HG02763 (cell line): ENCODE data around the gene EZR.

ENCODE experiments used
- ATAC-seq: cut with Tn5 transposase; IDR thresholded peaks from one replicate; pipeline ENCODE4 v1.9.1; 2021; ENCODE audit warnings: mild to moderate bottlenecking, moderate library complexity; ENCODE audit not compliant: unreplicated experiment

EZR gene

DNA sequence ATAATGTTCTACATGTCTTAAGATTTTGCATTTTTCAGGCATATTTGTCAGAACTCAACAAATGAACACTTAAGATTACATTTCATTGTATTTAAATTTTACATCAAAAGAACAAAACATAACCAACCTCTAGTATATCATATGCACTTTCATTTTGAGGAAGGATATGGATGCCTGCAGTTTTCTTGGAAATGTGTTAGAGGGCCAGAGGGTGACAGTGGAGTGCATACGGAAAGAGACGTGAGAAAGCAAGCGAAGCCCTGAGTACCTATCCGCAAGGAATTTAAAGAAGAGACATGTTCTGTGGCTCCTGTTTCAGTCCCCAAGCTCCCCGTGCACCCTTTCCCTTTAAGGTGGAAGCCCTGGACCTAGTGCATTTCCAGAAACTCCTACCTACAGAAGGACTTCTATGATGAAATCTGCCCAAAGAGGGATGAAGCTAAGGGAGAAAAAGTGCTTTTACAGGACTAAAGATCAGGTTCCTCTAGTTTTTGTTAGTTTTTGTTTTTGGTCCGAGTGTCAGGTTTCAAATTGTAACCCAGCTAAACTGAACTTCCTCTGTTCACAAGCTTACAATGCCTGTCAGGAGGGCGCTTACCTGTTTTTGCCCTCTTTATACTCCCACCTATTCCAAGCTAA is 38.8 kb downstream of the EZR start:
- no peak for ATAC-seq

DNA sequence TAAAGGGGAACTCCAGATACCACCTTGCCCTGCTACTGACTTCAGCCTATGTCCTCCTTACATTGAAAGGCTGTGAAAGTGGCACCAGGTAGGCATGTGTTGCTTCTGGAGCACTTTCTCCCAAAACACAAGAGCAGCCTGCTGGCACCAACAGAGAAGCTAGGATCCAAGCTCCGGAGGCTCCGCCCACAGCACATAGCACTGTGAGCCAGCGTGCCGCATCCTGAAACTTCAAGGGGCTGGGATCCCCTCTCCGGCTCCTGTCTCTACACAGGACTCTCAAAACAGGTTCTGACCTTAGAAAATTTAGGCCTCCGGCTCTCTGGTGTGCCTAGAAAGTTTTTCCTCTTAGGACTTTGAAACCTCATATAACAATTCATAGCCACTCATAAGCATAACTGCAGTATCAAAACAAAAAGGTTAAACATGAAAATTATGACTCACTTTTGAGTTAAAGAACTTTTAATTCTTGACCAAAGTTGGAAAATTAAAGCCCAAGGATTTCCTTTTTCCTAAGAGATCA is 41.1 kb downstream of the EZR start:
- ATAC-seq, result no peak

DNA sequence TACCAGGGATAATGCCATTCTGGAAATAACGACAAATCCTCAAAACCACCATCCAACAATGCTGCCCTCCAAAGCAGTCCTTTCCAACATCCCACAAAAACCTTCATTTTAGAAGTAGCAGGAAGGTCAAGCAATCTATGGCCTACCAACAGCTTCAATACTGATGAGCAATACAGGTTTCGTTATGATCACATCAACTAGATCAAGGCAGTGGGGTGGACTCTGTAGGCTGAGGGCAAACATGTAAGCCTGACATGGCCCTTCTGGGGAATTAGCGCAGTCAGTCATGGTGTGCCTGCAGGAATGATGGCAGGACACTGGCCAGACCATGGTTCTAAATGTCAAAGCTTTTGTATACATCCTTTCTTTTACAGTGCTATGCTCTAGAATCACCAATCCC is 41.7 kb downstream of the EZR start:
- ATAC-seq, result no peak

DNA sequence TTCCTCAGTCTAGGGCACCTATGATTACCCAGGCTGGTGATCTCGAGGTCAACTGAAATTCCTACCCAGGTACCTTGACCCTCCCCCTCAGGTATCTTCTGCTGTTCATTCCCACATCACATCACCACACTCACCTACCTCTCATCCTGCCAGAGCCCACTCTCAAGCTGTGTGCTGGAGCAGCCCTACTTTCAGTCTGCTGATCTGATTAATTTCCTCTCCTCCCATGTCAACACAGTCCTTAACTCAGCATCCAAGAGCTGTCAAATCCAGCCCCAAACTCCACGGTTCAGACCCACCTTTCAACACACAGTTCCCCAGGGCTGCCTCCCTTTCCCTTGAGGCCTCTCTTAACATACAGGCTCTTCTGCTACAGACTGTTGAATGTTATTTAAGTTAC is 42.4 kb downstream of the EZR start:
- no peak for ATAC-seq

DNA sequence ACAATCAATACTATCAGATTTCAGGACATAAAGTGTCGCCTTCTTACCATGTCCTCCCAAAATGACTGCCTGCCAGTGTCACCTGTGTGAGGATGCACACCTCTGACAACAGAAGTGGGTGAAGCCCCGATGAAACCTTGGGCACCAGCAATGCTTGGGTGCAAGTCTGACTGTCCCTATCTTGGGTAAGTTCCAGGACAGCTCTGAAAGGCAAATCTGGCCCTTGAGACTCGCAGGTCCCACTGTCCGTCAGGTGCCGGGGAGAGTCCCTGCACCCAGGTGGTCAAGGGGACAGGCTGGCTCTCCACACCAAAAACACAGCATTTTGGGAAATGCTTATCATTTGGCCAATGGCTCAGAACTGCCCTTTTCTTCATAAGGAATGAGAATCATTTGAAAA is 43.3 kb downstream of the EZR start:
- ATAC-seq, result no peak

DNA sequence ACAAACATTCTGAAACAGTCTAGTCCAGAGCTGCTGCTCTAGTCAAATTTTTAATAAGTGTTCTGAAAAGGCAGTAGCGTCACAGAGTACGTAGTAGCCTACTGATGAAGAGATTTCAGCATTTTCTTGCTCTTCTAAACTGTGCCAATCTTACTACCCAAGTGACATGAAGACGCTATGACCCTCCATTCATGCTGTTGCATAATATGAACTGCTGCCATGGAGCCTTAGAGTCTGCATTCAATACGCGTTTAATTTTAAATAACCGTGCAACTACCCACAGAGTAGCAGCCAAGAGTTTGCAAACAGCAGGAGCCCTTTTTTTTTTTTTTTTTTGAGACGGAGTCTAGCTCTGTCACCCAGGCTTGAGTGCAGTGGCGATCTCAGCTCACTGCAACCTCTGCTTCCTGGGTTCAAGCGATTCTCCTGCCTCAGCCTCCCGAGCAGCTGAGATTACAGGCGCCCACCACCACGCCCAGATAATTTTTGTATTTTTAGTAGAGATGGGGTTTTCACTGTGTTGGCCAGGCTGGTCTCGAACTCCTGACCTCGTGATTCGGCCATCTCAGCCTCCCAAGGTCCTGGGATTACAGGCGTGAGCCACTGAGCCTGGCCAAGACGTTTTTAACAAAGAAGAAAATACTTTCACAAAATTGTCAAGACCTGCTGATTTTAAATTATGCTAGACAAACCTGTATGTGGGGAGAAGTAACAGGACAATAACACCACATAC is 44.3 kb downstream of the EZR start:
- ATAC-seq, result no peak

DNA sequence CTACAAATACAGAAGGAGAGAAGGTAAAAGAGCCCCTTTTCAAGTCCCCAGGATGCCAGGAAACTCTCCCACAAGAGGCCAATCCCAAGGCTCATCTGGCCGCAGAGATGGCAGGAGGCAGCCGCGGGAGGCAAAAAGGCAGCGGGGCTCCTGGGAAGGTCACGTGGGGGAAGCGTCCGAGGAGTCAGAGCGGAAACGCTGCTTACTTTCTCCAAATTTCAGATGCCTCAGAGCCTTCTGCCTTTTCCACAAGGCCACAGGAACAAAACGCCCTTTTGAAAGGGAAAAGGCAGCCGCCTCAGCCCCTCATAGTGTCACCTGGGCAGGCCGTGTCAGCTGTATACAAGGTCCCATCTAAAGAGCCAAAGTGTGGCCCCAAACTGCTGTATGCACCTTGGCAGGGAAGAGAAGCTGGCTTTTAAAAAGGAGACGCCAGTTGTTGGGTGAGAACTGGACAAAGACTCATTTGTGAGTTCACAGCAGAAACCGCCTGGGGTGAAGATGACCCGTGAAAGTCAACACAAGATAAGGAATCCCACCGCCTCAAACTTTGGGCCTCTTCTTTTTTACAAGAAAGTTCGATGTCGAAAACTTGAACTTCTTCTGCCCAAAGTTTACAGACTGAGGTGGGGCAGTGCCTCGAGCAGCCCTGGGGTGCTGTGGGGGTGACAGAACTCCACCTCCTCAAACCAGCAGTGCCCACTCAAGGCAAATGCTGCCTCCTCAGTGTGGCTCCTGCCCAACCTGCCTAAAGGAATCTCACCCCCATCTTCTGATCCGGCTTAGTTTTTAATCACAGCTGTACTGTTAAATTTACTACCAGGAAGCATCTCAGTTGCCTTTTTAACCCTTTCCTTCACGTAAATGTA is 45.4 kb downstream of the EZR start:
- no peak for ATAC-seq

DNA sequence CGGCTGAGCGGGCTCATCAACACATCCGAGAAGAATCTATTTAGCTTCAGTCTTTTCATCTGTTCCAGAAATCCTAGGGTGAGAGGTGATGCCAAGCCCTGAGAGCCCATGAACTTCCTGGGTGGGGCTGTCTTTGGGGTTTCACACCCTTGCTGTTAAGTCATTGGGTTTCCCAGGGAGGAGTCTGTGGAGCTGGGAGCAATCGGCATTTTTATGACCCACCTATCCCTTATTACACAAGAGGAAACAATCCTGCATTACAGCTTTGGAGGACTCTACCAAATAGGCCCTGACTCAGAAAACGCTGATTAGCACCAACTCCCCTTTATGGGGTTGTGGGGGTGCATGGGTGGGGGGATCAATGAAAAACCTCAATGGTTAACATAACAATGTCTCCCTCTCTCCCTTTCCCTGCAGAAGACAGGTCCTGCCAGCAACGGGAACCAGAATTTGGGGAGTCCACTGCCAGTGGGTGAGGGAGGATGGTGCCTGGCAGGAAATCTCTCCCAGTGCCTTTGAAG is 46.3 kb downstream of the EZR start:
- no peak for ATAC-seq

DNA sequence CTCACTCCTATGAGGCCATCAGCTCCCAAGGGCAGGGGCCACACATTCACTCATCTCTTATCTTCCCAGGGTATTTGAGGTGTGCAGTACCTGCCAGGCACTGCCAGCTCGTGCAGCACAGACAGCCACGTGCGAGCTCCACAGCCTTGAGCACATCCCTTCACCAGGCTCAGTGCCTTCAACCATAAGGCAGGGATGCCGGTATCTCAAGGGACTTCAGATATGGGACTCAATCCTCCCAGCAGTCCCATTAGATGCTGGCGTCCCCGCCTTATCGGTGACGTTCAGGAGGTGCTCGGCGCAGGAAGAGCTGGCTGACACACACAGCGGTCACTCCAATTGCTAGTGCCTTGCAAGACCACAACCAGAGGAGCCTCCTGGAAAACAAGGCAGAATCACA is 47.0 kb downstream of the EZR start:
- no peak for ATAC-seq

DNA sequence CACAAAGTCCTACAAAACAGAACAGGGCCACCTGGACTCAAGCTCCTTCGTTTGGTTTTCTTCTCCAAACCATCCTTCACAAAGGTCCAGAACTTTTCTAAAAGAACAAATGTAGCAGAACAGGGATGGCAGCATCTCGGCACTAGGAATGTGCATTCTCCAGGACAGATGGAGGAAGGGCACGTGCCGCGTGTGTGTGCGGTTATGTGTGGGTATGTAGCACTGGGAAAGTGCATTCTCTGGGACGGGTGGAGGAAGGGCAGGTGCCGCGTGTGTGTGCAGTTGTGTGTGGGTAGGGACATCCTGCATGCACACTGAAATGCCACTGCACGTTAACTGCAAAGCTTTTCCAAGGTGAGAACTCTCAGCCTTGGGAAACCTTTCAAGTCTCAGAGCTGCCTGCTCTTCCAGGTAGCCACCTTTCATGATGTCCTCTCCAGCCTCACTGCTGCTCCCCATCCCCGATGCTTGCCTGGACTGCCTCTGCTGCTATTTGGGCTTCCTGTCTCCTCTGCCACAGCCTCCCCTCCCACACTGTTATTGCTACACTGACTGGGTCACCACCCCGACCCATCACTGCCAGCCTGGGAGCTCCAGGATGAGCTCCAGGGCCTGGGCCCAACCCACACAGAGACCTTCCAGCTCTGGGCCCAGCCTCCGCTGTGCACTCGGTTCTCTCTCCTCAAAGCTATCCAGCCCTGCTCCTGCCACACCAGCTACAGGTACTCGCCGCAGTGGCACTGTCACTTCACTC is 47.6 kb downstream of the EZR start:
- no peak for ATAC-seq

DNA sequence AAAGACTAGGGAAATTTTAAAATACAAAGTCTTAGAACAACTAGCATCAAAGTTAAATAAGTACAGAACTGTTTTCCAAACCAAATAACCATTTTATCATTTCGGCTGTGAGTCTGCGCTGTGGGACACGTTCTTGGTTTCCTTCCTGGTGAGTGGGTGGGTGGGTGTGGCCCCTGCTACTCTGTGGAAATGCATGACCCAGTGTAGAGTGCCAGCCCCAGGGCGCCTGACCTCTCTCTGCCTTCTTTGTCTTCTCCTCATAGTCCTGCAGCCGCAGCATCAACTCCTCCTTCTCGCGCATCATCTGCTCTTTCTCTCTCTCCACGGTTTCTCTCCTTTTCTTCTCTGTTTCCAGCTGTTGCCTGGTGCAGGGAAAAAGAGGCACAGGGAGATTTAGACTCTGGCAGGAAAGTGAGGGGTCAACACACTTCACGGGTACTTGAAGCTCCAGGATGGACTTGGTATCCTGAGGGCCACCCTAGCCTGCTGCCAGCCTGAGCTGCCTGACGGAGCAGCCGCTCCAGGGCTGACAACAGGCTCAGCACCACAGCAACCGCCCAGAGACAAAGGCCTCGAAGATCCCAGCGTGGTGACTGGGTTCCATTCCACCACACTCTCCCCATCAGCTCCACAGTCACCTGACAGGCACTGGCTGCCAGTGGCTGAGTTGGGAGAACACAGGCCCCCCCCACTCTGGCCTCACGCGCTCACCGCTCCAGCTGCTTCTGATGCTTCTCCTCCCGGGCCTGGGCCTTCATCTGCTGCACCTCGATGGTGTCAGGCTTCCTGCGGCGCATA is 48.4 kb downstream of the EZR start:
- ATAC-seq, result no peak

DNA sequence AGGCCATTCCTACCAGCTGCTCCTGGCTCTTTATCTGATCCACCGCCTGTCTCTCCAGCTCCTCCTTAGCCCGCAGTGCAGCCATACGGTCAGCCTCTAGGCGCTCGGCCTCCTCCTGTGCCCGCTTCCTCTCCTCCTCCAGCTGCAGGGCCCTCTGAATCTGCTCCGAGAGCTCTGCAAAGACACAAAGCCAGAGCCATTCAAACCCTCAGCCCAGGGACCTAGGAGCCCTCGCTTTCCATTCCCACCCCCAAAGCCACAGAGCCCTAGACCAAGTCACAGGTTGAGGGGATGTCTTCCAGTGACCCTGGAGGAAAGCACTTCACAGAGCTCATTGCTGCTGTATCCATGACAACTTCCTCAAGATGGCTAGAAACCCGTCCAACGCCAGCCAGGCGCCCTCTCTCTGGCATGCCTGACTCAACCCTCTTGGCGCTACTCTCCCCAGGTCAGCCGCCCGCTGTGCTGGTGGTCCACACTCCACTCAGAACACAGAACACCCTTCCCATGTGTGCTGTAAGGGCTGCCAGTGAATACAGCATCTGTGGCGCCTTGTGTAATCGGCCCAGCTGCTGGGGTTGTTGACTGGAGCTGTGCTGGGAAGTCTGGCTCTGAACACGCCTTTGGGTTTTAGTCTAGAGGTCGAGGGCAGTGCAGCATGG is 49.3 kb downstream of the EZR start:
- no peak for ATAC-seq

DNA sequence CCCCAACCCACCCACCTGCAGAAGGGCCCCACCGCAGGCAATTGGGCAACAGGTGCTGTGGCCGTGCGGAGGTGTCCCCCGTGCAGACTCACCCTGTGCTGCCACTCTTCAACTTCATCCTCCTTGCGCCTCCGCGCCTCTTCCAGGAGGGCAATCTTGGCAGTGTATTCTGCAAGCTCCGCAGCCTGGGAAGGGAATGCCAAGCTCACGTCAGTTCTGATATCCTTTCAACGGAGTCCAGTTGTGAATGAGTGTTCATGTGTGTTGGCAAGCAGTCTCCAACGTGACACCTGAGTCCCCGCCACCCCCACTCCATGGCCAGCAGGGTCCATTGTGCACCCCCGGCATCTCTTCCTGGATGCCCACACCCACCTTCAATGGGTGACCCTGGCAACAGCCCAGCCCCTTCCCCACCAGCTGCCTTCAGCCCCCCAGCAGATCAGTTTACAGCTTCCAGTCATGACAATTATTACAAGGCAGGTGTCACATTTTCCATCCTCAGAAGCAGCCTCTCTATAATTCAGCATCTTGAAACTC is 49.9 kb downstream of the EZR start:
- no peak for ATAC-seq

DNA sequence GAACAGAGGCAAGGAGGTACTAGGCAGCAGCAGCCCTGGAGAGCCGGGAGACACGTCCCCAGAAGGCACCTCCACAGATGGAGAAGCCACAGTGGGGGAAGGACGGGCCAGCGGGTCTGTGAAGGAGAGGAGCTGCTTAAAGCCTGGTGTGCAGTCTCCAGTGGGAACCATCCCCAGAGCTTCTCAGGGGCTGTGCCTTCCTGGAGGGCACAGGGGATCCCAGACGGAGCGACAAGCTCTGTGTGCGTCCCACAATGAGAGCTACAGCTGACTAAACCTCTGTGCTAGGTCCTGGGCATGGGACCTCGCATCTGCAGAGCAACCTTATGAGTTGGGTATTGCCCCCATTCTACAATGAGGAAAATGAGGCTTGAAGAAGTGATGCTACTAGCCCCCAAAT is 50.7 kb downstream of the EZR start:
- ATAC-seq, result no peak

DNA sequence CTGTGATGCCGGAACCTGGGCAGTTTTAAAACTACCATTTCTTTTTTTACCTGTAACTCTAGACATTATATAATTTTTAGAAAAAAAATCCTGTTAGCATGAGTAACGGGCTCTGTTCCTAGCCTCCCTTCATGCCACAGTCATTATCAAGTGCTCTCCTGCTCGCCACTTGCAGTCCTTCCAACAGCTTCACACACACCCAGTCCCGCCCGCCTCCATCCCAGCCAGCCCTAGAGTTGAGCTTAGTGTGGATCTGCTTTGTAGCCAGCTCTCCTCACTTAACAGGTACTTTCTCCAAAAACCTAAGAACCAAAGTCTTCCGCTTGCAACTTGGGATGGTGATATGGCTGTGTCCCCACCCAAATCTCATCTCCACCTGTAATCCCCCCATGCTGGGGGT is 51.5 kb downstream of the EZR start:
- ATAC-seq, result no peak

DNA sequence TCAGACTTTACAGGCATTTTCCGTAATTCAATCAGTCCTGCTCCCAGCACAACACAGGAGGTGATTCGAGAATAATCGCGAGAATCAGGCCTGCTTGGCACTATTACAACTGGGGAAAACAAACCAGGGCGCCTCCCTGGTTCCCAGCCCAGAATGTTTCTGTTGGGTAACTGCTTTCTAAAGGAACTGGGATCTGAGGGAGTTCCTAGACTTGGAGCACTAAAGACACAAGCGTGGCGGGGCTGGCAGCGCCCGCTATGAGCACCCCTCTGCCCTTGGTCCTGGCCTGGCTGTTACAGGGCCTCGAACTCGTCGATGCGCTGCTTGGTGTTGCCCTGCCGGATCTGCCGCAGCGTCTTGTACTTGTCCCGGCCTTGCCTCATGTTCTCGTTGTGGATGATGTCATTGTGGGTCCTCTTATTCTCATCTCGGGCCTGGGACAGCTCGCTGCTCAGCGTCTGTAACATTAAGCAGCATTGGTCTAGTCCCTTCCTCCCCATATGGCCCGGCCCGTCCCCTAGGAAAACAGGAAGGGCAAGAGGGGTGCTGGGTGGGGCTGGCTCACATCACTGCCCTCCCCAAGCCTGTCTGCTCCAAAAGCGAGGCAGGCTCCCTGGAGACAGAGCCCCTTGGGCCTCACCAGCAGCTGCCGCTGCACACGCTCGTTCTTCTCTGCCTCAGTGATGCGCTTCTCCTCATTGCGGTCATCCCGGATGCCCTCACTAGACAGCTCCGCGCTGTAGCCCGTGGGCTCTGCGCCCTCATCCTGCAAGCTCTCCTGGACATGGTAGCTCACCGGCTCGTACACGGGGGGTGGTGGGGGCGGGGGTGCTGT is 52.3 kb downstream of the EZR start:
- ATAC-seq, result no peak

DNA sequence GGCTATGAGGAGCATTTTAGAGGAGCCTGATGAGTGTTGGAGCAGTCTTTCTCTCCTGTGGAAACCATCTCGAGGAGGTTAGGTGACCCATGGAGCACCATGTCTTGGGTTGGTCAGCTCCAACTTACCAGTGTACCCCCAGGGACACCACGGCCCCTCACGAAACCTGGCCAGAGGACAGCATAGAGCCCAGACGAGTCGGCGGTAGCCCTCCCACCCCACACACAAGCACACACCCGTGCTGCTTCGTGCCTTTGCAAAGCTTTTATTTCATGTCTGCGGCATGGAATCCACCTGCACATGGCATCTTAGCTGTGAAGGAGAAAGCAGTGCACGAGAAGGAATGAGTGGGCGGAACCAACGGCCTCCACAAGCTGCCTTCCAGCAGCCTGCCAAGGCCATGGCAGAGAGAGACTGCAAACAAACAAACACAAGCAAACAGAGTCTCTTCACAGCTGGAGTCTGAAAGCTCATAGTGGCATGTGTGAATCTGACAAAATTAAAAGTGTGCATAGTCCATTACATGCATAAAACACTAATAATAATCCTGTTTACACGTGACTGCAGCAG is 53.6 kb downstream of the EZR start:
- ATAC-seq, result no peak

DNA sequence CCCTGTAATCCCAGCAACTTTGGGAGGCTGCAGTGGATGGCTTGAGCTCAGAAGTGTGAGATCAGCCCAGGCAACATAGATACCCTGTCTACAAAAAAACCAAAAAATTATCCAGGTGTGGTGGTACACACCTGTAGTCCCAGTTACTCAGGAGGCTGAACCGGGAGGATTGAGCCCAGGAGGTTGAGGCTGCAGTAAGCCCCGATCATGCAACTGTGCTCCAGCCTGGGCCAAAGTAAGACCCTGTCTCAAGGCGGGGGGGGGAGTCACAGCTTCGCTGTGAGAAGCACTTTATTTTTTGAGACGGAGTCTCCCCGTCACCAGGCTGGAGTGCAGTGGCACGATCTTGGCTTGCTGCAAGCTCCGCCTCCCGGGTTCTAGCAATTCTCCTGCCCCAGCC is 54.2 kb downstream of the EZR start:
- ATAC-seq, result no peak
